ENCODE data around the gene DUSP5. TPM values are rescaled to one million over a fixed set of nuclear protein-coding genes. Genes with fewer than 3 reads are reported as not detected.

Gene DUSP5
- total RNA-seq, 2 experiments from 2014 or later = 0.06 to 0.97 TPM

DNA sequence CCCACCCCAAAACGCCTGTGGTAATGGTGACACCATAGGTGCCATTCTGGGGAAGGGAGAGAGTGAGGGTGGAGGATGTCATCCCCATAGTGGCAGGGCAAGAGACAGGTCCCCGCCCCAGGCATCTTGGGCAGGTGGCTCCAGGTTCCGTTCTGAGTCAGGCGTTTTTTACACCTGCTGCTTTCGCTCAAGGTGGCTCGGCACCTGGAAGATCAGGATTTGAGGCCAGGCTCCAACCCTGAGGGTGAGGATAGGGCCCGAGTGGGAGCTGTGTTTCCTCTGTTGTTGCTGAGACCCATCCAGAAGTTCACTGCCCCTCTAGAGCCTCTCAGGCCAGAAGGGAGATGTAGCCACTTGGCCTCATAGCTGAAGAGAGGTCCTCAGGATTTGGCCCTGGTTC is 36.6 kb upstream of the DUSP5 start:
- TF ChIP-seq, protein P1, sequence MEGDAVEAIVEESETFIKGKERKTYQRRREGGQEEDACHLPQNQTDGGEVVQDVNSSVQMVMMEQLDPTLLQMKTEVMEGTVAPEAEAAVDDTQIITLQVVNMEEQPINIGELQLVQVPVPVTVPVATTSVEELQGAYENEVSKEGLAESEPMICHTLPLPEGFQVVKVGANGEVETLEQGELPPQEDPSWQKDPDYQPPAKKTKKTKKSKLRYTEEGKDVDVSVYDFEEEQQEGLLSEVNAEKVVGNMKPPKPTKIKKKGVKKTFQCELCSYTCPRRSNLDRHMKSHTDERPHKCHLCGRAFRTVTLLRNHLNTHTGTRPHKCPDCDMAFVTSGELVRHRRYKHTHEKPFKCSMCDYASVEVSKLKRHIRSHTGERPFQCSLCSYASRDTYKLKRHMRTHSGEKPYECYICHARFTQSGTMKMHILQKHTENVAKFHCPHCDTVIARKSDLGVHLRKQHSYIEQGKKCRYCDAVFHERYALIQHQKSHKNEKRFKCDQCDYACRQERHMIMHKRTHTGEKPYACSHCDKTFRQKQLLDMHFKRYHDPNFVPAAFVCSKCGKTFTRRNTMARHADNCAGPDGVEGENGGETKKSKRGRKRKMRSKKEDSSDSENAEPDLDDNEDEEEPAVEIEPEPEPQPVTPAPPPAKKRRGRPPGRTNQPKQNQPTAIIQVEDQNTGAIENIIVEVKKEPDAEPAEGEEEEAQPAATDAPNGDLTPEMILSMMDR (conservative IDR thresholded peaks at IDR 0.05; ENCODE audit: low read length) = no peak
- no peak for TF ChIP-seq EZH2phosphoT487 (IDR thresholded peaks at IDR 0.05; ENCODE audit: borderline replicate concordance, low read depth, low read length)
- H3K4me3 ChIP-seq (ENCODE audit: low read depth, low read length, poor library complexity, severe bottlenecking) = peak overlapping the region; percentile 39
- no peaks in the 10 kb centered on the region for H3K79me2 ChIP-seq (ENCODE audit: insufficient read depth, low read depth, low read length)
- intact Hi-C loops (cut with micrococcal nuclease; ENCODE audit: unreplicated experiment) = loop anchor here (5.0 kb wide), 1 partner anchor 86 kb away; no protein-coding TSS in a partner anchor
- H2AFZ ChIP-seq (ENCODE audit: low read length) = no peak overlapping the region; the same call in 1 of the 2 replicates
- ChIA-PET POLR2A (interaction anchor here (0.6 to 1.6 kb wide), 3 partner anchors 11 to 31 kb away, joined by 3 to 7 read pairs (median 4); no protein-coding TSS in a partner anchor), CTCF (ENCODE audit: unreplicated experiment) (interaction anchor here (0.6 to 0.7 kb wide), 2 partner anchors 38 to 46 kb away, joined by 3 read pairs; no protein-coding TSS in a partner anchor)
- no peaks in the 10 kb centered on the region for H4K20me1 ChIP-seq (ENCODE audit: insufficient read depth, low read length)
- H3K4me2 ChIP-seq (ENCODE audit: low read length) = peak overlapping the region; percentile 85
- peak overlapping the region; percentile 65 for H3K27ac ChIP-seq (ENCODE audit: low read depth, low read length, poor library complexity, severe bottlenecking)
- BruUV-seq (replicated peaks) = no TSS peak
- no peaks in the 10 kb centered on the region for H3K9me2 ChIP-seq (ENCODE audit: insufficient read depth, low read length)
- no peaks in the 10 kb centered on the region for H3K9me3 ChIP-seq (ENCODE audit: low read length)
- no peaks in the 10 kb centered on the region for H3K36me3 ChIP-seq (ENCODE audit: insufficient read depth, low read length)
- H3K4me1 ChIP-seq (ENCODE audit: insufficient read depth, low read length, poor library complexity, severe bottlenecking) = peaks cover 92% of the 10 kb centered on the region
- peak; percentile 74 for DNase-seq (ENCODE audit: low spot score)

DNA sequence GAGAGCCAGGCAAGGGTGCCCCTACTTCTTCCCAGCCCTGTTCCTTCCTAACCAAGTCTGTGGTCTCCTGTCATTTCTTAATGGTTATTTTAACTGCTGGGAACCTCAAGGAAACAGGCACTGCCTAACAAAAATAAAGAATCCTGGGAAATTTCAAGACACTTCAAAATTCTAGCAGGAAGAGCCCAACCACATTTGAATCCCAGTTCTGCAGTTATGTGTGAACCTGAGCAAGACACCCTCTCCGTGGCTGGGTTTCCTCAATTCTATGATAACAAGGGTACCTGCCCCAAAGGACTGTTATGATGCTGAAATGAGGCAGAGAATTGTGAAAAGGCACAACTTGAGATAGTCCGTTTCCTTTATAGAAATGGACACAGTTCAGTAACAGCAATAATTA is 36.2 kb upstream of the DUSP5 start:
- Histone ChIP-seq H3K4me1 (ENCODE audit: insufficient read depth, low read length, poor library complexity, severe bottlenecking) (peaks cover 87% of the 10 kb centered on the region), H3K79me2 (ENCODE audit: insufficient read depth, low read depth, low read length) (no peaks in the 10 kb centered on the region), H2AFZ (ENCODE audit: low read length) (no peak overlapping the region), H3K4me3 (ENCODE audit: low read depth, low read length, poor library complexity, severe bottlenecking) (no peak overlapping the region), H3K9me3 (ENCODE audit: low read length) (no peaks in the 10 kb centered on the region), H3K36me3 (ENCODE audit: insufficient read depth, low read length) (no peaks in the 10 kb centered on the region), H3K9me2 (ENCODE audit: insufficient read depth, low read length) (no peaks in the 10 kb centered on the region), H4K20me1 (ENCODE audit: insufficient read depth, low read length) (no peaks in the 10 kb centered on the region), H3K4me2 (ENCODE audit: low read length) (peak overlapping the region; percentile 85), H3K27ac (ENCODE audit: low read depth, low read length, poor library complexity, severe bottlenecking) (peak overlapping the region; percentile 65)
- no peak for DNase-seq (ENCODE audit: low spot score)
- ChIA-PET CTCF (ENCODE audit: unreplicated experiment) (interaction anchor here (0.7 kb wide), 1 partner anchor 47 kb away, joined by 3 read pairs; no protein-coding TSS in a partner anchor), POLR2A (interaction anchor here (0.6 kb wide), 1 partner anchor 1843 kb away, joined by 4 read pairs; no protein-coding TSS in a partner anchor)
- TF ChIP-seq, protein P1 (conservative IDR thresholded peaks at IDR 0.05; ENCODE audit: low read length) = no peak
- no peak for TF ChIP-seq EZH2phosphoT487 (IDR thresholded peaks at IDR 0.05; ENCODE audit: borderline replicate concordance, low read depth, low read length)
- no TSS peak for BruUV-seq (replicated peaks)
- intact Hi-C loops (cut with micrococcal nuclease; ENCODE audit: unreplicated experiment) = loop anchor here (5.0 kb wide), 1 partner anchor 86 kb away; no protein-coding TSS in a partner anchor

Data from OCI-LY7 (cell line).